HG02885 (cell line): Measurements from ENCODE around the gene LAPTM5.
"Not testable (repeated sequence)": the region's sequence is repeated elsewhere in the genome, so short reads cannot be mapped to it uniquely, and the experiment has no call there.

Experiments
- ATAC-seq: cut with Tn5 transposase; IDR thresholded peaks from one replicate; pipeline ENCODE4 v1.9.1; 2021; ENCODE audit warnings: mild to moderate bottlenecking; ENCODE audit not compliant: unreplicated experiment, poor library complexity

Gene LAPTM5

DNA sequence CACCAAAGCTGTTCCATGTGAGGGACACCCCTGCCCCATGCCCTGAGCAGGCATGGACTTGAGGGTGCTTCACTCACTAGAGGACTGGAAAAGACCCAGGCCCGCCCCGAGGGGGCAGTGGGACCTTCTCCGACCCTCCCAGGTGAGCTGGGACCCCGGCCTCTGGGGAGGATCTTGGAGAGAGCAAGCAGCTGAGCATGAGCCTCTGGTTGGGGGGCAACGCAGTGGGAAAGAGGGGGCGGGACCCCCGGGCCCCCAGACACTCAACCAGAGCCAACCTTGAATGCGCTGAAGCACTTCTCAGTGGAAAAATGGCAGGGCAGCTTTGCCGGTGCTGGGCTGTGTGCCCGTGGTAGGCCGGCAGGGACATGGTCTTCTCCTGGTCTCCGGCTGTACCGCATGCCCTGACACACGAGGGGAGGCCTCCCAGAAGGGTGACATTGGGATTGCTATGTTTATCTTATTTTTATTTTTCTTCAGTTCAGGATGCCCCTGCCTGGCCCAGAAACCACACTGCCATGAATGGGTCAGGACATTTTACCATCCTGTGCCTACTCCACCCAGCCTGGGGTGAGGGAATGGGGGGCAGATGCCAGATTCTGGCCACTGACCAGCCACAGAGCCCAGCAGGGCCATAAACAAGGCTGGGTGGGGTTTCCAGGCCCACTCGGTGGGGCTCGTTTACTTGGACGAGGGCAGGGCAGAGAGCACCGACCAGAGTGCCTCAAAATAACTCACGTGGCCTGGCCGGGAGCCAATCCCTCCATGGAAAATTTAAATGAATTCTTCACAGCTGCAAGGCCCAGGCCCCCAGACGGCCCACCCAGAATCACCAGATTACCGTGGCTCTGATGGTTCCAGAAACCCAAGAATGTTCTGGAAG lies 17.2 kb upstream of the LAPTM5 start:
- no peak for ATAC-seq

GRCh38 chr1:30773722-30774358 lies 16.3 kb upstream of the LAPTM5 start:
- ATAC-seq, result no peak

GRCh38 chr1:30771005-30771404 lies 13.4 kb upstream of the LAPTM5 start:
- no peak for ATAC-seq

- no peak for ATAC-seq
Measured at GRCh38 chr1:30770150-30770549, 12.6 kb upstream of the LAPTM5 start.

DNA sequence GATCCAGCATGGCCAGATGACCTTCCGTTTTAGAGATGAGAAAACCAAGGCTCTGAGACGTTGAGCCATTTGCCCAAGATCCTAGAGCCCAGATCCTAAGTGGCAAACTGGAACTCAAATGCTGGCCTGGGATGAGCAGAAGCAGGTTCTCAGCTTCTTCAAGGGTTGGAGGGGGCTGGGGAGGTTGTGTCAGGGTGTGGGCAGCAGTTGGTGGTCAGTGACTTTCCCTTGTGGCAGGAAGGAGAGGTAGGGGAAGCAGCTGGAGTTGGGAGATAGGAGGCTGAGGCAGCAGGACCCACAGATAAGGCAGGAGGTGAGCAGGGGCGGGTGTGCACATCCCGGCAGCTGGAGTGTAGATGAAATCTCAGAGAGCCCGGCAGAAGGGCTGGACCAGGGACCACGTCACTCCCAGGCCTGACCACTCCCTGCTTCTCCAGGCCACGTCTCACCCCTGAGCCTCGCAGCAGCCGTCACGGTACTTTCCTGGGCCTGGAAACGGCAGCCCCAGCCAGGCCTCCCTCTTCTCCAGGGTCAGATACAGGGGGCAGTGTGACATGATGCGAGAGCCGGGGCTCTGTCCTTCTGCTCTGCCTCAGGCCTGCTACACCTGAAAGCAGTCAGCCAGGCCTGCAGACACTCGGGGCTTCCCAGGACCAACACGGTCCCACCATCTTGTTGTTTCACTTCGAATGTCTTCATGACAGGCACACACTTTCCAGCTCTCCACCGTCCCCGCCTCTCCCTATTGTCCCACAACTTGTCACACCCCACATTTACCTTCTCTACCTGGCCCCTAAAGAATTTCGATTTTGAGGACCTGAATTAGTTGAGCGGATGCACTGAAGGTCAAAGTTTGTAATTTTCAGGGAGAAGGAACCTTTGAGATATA lies 11.5 kb upstream of the LAPTM5 start:
- ATAC-seq, result no peak

DNA sequence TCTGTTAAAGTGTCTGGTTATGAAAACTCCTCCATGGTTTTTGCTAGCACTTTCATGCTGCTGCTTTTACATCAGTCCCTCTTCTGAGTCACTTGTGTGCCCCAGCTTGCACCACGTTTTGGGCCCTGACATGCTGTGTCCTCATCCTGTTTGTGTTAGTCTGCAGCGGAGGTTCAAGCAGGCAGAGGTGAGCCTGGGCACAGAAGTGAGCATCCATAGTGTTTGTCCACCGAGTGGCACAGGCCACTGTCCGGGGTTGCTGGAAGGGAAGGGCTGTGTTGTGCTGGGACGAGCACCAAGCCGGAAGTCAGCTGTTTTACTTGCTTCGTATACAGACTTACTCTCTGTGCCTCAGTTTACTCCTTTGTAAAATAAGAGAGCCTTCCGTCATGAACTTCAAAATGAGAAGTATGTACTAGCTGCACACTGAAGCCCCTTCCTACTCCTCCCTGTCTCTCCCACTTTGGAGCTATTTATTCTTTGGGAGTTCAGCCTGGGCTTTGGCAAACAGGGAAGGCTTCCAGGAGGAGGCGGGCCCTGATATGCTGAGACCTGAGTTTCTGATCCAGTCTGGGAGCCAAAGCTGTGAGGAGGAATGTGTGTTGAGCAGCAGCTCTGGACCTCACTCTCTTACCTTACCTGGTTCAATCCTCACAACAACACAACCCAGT lies 10.7 kb upstream of the LAPTM5 start:
- ATAC-seq, result no peak

- not testable (repeated sequence) for ATAC-seq
Measured at GRCh38 chr1:30766948-30767347, 9.4 kb upstream of the LAPTM5 start.

GRCh38 chr1:30765556-30766434 lies 8.2 kb upstream of the LAPTM5 start:
- ATAC-seq, result no peak

GRCh38 chr1:30764939-30765555 lies 7.5 kb upstream of the LAPTM5 start:
- peak; percentile 42 for ATAC-seq

DNA sequence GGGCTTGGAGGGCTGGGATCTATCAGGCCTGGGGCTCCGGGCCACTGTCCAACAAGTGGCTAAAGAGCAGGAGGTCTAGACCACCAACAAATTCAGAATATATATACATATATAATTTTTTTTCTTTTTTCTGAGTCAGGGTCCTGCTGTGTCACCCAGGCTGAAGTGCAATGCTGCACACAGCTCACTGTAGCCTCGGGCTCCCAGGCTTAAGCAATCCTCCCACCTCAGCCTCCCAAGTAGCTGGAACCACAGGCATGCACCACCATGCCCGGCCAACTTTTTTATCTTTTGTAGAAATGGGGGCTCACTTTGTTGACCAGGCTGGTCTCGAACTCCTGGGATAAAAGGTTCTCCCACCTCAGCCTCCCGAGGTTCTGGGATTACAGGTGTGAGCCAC lies 6.8 kb upstream of the LAPTM5 start:
- ATAC-seq, result no peak

DNA sequence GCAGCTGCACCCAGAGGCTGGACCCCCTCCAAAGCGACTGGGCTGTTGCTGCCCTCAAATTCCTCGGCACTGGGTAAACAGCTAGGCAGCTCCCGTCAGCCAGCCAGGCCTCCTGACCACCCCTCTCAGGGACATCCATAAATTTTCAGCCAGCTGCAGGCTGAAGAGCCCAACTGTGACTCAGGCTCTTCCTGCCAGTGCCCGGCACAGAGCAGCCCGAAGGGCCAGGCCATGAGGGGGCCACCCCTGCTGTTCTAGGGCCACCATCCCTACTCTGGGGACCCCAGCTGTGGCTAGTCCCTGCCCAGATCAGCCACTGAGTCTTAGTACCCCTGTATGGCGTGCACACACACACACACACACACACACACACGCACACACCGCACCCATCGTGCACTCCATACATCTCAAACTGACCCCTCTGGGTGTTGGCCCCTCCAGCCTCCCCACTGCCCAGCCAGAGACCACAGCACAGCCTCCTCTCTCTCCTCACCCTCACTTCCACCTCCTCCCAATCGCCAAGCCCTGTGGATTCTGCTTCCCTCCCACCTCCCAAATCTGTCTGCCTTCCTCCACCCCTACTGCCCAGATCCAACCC lies 6.2 kb upstream of the LAPTM5 start:
- ATAC-seq, result no peak

GRCh38 chr1:30762930-30763650 lies 5.5 kb upstream of the LAPTM5 start:
- ATAC-seq, result no peak

- no peak for ATAC-seq
Measured at GRCh38 chr1:30762152-30762929, 4.8 kb upstream of the LAPTM5 start.

GRCh38 chr1:30761381-30762151 lies 4.0 kb upstream of the LAPTM5 start:
- no peak for ATAC-seq

DNA sequence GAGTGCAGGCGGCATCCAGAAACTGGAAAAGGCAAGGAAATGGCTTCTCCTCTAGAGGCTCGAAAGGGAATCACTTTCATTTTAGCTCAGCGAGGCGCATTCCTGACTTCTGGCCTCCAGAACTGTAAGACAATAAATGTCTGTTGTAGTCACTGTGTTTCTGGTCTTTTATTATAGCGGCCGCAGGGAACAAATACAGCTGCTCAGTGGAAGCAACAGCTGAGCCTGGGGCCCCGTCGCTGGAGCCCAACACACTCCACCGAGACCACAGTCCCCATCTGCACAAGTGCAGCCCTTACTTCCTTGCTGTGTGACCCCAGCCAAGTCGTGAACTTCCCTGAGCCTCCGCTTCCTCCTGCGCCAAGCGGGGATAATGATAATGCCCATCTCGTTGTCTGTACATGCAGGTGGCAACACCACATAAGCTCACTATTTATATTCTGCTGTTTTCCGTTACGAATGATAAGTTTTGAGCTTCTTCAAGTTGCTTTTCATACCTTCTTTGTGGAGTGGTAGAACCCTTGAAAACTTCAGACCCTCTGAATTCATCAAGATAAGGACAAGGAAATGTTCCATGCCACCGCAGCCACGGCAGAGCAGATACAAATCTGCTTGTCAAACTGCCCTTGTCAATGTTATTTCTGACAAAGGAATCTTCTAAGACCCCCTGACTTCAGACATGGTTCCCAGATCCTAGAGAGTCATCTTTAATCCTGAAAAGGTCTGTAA lies 3.2 kb upstream of the LAPTM5 start:
- no peak for ATAC-seq
